Stimulated activated CD4-positive, alpha-beta T cell treated with anti-CD3 and anti-CD28 coated beads, Interleukin-2, amount 100 ng/mL, for 4 hours (primary cell): Measurements from ENCODE around the gene ASB10.

ENCODE experiments used
- DNase-seq: peaks from one replicate; pipeline ENCODE4 v3.0.0-alpha.2; 2020; ENCODE audit warnings: low read depth

ASB10 gene

GRCh38 chr7:151135866-151136843, 50.9 kb downstream of the ASB10 start:
- DNase-seq = no peak

- DNase-seq = no peak
Measured at GRCh38 chr7:151135525-151135845, 51.6 kb downstream of the ASB10 start.

GRCh38 chr7:151134743-151135524, 52.1 kb downstream of the ASB10 start:
- DNase-seq = no peak

- DNase-seq = no peak
Measured at GRCh38 chr7:151133986-151134742, 52.9 kb downstream of the ASB10 start.

GRCh38 chr7:151133266-151133985, 53.6 kb downstream of the ASB10 start:
- no peak for DNase-seq

- DNase-seq = no peak
Measured at GRCh38 chr7:151132461-151133205, 54.4 kb downstream of the ASB10 start.

- DNase-seq = no peak
Measured at GRCh38 chr7:151131592-151132293, 55.3 kb downstream of the ASB10 start.

- DNase-seq = no peak
Measured at GRCh38 chr7:151131224-151131591, 55.8 kb downstream of the ASB10 start.

GRCh38 chr7:151130741-151131157, 56.3 kb downstream of the ASB10 start:
- no peak for DNase-seq

- DNase-seq = no peak
Measured at GRCh38 chr7:151129960-151130591, 57.0 kb downstream of the ASB10 start.

- no peak for DNase-seq
Measured at GRCh38 chr7:151129117-151129959, 57.7 kb downstream of the ASB10 start.

- DNase-seq = no peak
Measured at GRCh38 chr7:151128716-151129115, 58.3 kb downstream of the ASB10 start.

GRCh38 chr7:151128144-151128543, 58.9 kb downstream of the ASB10 start:
- no peak for DNase-seq

- no peak for DNase-seq
Measured at GRCh38 chr7:151126491-151127137, 60.4 kb downstream of the ASB10 start.

GRCh38 chr7:151125846-151126481, 61.1 kb downstream of the ASB10 start:
- DNase-seq = no peak
